HepG2 (cell line): ENCODE results near the gene STRN4. TPM values are rescaled to one million over a fixed set of nuclear protein-coding genes. Genes with fewer than 3 reads are reported as not detected.
A peak's percentile ranks its signal among the peaks of the same experiment; 100 is the strongest.

ENCODE experiments used
- BORCS8-MEF2B ChIP-seq: sonication (generic); formaldehyde crosslinking; IDR thresholded peaks from 2 replicates; pipeline ENCODE4 v1.8.0; 2022; ENCODE audit warnings: mild to moderate bottlenecking, missing genetic modification reagents
- GATA4 ChIP-seq: sonication (generic); IDR thresholded peaks from 2 replicates; pipeline ENCODE4 v1.6.1; 2016; ENCODE audit warnings: antibody characterized with exemption, low read depth, borderline replicate concordance
- SALL2 ChIP-seq: sonication (generic); formaldehyde crosslinking; IDR thresholded peaks from 2 replicates; pipeline ENCODE4 v1.8.1; 2023; ENCODE audit warnings: mild to moderate bottlenecking, missing genetic modification reagents, inconsistent platforms
- SAP130 ChIP-seq: IDR thresholded peaks from 2 replicates; pipeline ENCODE4 v1.6.1; 2016; ENCODE audit warnings: low read depth
- STAT5B ChIP-seq: sonication (generic); formaldehyde crosslinking; IDR thresholded peaks from 2 replicates; pipeline ENCODE4 v1.4.0; 2020; ENCODE audit warnings: missing genetic modification reagents
- TAF1 ChIP-seq: sonication (generic); formaldehyde crosslinking; IDR thresholded peaks from 2 replicates; pipeline ENCODE4 v1.4.0; 2020; ENCODE audit warnings: missing genetic modification reagents
- ZFP62 ChIP-seq: sonication (generic); formaldehyde crosslinking; IDR thresholded peaks from 2 replicates; pipeline ENCODE4 v1.4.0; 2020; ENCODE audit warnings: missing genetic modification reagents
- ZNF326 ChIP-seq: sonication (generic); formaldehyde crosslinking; IDR thresholded peaks from 2 replicates; pipeline ENCODE4 v1.4.0; 2020; ENCODE audit warnings: missing genetic modification reagents, borderline replicate concordance
- polyA plus RNA-seq, 8 experiments: library from polyadenylated mRNA; depleted of rRNA in 3 of 8; stranded (reverse) in 7 of 8; unstranded in 1 of 8; fragments of >200 nt; fragmentation: Illumina TruSeq in 4 of 8; extraction: Trizol in 4 of 8; gene quantifications; 2 replicates each; pipeline versions ENCODE4 v1.2.1 to v1.2.3, GENCODE V29; 2011 to 2016; ENCODE audit warnings: low read depth in 4 of 8, missing spikeins in 1 of 8, mixed read lengths in 1 of 8; ENCODE audit not compliant: insufficient read depth in 1 of 8
- total RNA-seq, 5 experiments: library from RNA; depleted of rRNA; stranded (reverse); fragments of >200 nt; fragmentation: Illumina TruSeq; extraction: Trizol; gene quantifications; 2 replicates each; pipeline ENCODE4 v1.2.3, GENCODE V29; 2016; ENCODE audit warnings: low read depth in 1 of 5
- TF ChIP-seq, protein P1 (sequence below): sonication (generic); formaldehyde crosslinking; IDR thresholded peaks from one replicate; pipeline ENCODE4 v1.5.1; 2020; ENCODE audit warnings: mild to moderate bottlenecking, missing genetic modification reagents; ENCODE audit errors: not compliant biosample characterization
- TF ChIP-seq, protein P2 (sequence below): sonication (generic); formaldehyde crosslinking; conservative IDR thresholded peaks from 2 replicates; pipeline ENCODE4 v1.8.0; 2022; ENCODE audit warnings: mild to moderate bottlenecking, moderate library complexity, missing genetic modification reagents
- TF ChIP-seq, protein P3 (sequence below): sonication (generic); formaldehyde crosslinking; IDR thresholded peaks from 2 replicates; pipeline ENCODE4 v1.5.0; 2020; ENCODE audit warnings: missing genetic modification reagents
- TF ChIP-seq, protein P4 (sequence below), 2 experiments: IDR thresholded peaks; 2 replicates each; pipeline ENCODE4 v1.6.1; 2011 to 2012; ENCODE audit warnings: low read length in 2 of 2, borderline replicate concordance in 1 of 2, low read depth in 1 of 2, mild to moderate bottlenecking in 1 of 2, moderate library complexity in 1 of 2

Gene STRN4
- total and polyA plus RNA-seq, 2 of the 13 experiments (the other 11 are each of a cell fraction or from before 2014, with no cell fraction given) = 43.1 to 57.3 TPM

DNA sequence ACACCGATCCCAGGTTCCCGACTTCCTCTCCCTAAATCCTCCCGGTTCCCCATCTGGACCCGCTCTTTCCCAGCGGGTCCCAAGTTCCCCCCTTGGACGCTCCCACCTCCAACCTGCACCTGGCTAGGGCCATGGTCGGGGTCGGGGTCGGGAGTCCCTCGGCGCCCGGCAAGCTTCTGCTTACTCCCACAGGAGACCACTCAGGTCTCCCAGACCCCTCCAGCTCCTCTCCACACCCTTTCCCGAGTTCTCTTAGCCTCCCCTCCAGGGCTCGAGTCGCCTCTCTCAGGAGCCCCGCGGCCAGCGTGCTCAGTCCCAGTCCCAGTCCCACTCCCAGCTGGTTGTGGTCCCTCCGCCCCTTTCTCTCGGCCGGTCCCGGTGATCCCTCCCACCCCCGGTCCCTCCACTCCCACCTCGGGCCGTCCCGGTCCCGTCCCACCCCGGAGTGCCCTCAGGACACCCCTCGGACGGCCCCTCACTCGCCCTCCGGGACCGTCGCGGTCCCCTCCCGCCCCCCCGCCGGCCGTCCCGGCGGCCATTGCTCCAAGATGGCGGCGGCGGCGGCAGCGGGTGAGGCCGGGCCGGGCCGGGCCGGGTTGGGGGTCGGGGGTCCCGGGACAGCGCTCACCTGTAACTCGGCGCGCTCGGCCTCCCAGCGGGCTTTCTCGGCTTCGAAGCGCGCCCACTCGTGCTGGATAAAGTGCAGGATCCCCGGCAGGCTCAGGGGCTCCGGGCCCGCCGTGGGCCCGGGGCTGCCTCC lies 549 bp downstream of the STRN4 start, which contains the start of gene FKRP (continued):
- TF ChIP-seq, protein P1, sequence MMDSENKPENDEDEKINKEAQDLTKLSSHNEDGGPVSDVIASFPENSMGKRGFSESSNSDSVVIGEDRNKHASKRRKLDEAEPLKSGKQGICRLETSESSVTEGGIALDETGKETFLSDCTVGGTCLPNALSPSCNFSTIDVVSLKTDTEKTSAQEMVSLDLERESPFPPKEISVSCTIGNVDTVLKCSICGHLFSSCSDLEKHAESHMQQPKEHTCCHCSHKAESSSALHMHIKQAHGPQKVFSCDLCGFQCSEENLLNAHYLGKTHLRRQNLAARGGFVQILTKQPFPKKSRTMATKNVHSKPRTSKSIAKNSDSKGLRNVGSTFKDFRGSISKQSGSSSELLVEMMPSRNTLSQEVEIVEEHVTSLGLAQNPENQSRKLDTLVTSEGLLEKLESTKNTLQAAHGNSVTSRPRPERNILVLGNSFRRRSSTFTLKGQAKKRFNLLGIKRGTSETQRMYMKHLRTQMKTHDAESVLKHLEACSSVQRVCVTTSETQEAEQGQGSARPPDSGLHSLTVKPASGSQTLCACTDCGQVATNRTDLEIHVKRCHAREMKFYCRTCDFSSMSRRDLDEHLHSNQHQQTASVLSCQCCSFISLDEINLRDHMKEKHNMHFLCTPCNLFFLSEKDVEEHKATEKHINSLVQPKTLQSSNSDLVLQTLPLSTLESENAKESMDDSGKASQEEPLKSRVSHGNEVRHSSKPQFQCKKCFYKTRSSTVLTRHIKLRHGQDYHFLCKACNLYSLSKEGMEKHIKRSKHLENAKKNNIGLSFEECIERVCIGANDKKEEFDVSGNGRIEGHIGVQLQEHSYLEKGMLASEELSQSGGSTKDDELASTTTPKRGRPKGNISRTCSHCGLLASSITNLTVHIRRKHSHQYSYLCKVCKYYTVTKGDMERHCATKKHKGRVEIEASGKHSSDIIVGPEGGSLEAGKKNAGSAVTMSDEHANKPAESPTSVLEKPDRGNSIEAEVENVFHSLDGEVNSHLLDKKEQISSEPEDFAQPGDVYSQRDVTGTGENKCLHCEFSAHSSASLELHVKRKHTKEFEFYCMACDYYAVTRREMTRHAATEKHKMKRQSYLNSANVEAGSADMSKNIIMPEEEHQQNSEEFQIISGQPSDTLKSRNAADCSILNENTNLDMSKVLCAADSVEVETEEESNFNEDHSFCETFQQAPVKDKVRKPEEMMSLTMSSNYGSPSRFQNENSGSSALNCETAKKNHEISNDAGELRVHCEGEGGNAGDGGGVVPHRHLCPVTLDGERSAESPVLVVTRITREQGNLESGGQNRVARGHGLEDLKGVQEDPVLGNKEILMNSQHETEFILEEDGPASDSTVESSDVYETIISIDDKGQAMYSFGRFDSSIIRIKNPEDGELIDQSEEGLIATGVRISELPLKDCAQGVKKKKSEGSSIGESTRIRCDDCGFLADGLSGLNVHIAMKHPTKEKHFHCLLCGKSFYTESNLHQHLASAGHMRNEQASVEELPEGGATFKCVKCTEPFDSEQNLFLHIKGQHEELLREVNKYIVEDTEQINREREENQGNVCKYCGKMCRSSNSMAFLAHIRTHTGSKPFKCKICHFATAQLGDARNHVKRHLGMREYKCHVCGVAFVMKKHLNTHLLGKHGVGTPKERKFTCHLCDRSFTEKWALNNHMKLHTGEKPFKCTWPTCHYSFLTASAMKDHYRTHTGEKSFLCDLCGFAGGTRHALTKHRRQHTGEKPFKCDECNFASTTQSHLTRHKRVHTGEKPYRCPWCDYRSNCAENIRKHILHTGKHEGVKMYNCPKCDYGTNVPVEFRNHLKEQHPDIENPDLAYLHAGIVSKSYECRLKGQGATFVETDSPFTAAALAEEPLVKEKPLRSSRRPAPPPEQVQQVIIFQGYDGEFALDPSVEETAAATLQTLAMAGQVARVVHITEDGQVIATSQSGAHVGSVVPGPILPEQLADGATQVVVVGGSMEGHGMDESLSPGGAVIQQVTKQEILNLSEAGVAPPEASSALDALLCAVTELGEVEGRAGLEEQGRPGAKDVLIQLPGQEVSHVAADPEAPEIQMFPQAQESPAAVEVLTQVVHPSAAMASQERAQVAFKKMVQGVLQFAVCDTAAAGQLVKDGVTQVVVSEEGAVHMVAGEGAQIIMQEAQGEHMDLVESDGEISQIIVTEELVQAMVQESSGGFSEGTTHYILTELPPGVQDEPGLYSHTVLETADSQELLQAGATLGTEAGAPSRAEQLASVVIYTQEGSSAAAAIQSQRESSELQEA (CRISPR knock-in tag) = peak; percentile 38
- no peak for TF ChIP-seq ZNF326 (CRISPR knock-in tag)
- peak; percentile 13; the same call in 1 of the 2 replicates for TF ChIP-seq SALL2 (CRISPR knock-in tag)
- TF ChIP-seq, protein P2, sequence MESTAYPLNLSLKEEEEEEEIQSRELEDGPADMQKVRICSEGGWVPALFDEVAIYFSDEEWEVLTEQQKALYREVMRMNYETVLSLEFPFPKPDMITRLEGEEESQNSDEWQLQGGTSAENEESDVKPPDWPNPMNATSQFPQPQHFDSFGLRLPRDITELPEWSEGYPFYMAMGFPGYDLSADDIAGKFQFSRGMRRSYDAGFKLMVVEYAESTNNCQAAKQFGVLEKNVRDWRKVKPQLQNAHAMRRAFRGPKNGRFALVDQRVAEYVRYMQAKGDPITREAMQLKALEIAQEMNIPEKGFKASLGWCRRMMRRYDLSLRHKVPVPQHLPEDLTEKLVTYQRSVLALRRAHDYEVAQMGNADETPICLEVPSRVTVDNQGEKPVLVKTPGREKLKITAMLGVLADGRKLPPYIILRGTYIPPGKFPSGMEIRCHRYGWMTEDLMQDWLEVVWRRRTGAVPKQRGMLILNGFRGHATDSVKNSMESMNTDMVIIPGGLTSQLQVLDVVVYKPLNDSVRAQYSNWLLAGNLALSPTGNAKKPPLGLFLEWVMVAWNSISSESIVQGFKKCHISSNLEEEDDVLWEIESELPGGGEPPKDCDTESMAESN = 0 out of 2 replicates have a peak, but pooled peaks have one; percentile 27
- no peak for TF ChIP-seq STAT5B (CRISPR knock-in tag)
- TF ChIP-seq, protein P3, sequence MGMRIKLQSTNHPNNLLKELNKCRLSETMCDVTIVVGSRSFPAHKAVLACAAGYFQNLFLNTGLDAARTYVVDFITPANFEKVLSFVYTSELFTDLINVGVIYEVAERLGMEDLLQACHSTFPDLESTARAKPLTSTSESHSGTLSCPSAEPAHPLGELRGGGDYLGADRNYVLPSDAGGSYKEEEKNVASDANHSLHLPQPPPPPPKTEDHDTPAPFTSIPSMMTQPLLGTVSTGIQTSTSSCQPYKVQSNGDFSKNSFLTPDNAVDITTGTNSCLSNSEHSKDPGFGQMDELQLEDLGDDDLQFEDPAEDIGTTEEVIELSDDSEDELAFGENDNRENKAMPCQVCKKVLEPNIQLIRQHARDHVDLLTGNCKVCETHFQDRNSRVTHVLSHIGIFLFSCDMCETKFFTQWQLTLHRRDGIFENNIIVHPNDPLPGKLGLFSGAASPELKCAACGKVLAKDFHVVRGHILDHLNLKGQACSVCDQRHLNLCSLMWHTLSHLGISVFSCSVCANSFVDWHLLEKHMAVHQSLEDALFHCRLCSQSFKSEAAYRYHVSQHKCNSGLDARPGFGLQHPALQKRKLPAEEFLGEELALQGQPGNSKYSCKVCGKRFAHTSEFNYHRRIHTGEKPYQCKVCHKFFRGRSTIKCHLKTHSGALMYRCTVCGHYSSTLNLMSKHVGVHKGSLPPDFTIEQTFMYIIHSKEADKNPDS = no peak
- TF ChIP-seq ZFP62 (CRISPR knock-in tag) = no peak
- TF ChIP-seq GATA4 = no peak
- peak; percentile 40 for TF ChIP-seq SAP130 (CRISPR knock-in tag)
- TF ChIP-seq, protein P4, sequence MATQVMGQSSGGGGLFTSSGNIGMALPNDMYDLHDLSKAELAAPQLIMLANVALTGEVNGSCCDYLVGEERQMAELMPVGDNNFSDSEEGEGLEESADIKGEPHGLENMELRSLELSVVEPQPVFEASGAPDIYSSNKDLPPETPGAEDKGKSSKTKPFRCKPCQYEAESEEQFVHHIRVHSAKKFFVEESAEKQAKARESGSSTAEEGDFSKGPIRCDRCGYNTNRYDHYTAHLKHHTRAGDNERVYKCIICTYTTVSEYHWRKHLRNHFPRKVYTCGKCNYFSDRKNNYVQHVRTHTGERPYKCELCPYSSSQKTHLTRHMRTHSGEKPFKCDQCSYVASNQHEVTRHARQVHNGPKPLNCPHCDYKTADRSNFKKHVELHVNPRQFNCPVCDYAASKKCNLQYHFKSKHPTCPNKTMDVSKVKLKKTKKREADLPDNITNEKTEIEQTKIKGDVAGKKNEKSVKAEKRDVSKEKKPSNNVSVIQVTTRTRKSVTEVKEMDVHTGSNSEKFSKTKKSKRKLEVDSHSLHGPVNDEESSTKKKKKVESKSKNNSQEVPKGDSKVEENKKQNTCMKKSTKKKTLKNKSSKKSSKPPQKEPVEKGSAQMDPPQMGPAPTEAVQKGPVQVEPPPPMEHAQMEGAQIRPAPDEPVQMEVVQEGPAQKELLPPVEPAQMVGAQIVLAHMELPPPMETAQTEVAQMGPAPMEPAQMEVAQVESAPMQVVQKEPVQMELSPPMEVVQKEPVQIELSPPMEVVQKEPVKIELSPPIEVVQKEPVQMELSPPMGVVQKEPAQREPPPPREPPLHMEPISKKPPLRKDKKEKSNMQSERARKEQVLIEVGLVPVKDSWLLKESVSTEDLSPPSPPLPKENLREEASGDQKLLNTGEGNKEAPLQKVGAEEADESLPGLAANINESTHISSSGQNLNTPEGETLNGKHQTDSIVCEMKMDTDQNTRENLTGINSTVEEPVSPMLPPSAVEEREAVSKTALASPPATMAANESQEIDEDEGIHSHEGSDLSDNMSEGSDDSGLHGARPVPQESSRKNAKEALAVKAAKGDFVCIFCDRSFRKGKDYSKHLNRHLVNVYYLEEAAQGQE (IDR thresholded peaks at IDR 0.05; ENCODE audit: borderline replicate concordance in 1 of 2, low read depth in 1 of 2, low read length in 2 of 2) = 0 out of 4 replicates have a peak, but pooled peaks of 1 of the 2 experiments have one; percentile 9
- no peak for TF ChIP-seq BORCS8-MEF2B
- TF ChIP-seq TAF1 (CRISPR knock-in tag) = peak; percentile 64
